ENCODE data around the gene RXRA.

Gene RXRA

GRCh38 chr9:134370213-134370492 is 43.9 kb downstream of the RXRA start:
- no peak for TF ChIP-seq CTCF (IDR thresholded peaks at IDR 0.05; ENCODE audit: low read depth, low read length)
- Histone ChIP-seq H3K4me3 (ENCODE audit: low read depth, low read length) (no peak overlapping the region), H3K36me3 (no peaks in the 10 kb centered on the region), H3K9me3 (ENCODE audit: severe bottlenecking) (no peaks in the 10 kb centered on the region), H3K27ac (no peak overlapping the region), H3K27me3 (ENCODE audit: insufficient read depth, low read depth, severe bottlenecking) (no peaks in the 10 kb centered on the region)
- DNase-seq = no peak

- Histone ChIP-seq H3K27me3 (ENCODE audit: insufficient read depth, low read depth, severe bottlenecking) (no peaks in the 10 kb centered on the region), H3K4me3 (ENCODE audit: low read depth, low read length) (no peak overlapping the region), H3K27ac (no peak overlapping the region), H3K36me3 (no peaks in the 10 kb centered on the region), H3K9me3 (ENCODE audit: severe bottlenecking) (no peaks in the 10 kb centered on the region)
- no peak for TF ChIP-seq CTCF (IDR thresholded peaks at IDR 0.05; ENCODE audit: low read depth, low read length)
- no peak for DNase-seq
Observed at GRCh38 chr9:134370638-134371037, 44.4 kb downstream of the RXRA start.

GRCh38 chr9:134371731-134372130 is 45.5 kb downstream of the RXRA start:
- no peaks in the 10 kb centered on the region for H3K9me3 ChIP-seq (ENCODE audit: severe bottlenecking)
- H3K27ac ChIP-seq = no peak overlapping the region
- DNase-seq = no peak
- no peak for TF ChIP-seq CTCF (IDR thresholded peaks at IDR 0.05; ENCODE audit: low read depth, low read length)
- H3K27me3 ChIP-seq (ENCODE audit: insufficient read depth, low read depth, severe bottlenecking) = no peaks in the 10 kb centered on the region
- H3K4me3 ChIP-seq (ENCODE audit: low read depth, low read length) = no peak overlapping the region
- H3K36me3 ChIP-seq = no peaks in the 10 kb centered on the region

- H3K9me3 ChIP-seq (ENCODE audit: severe bottlenecking) = no peaks in the 10 kb centered on the region
- no peaks in the 10 kb centered on the region for H3K27me3 ChIP-seq (ENCODE audit: insufficient read depth, low read depth, severe bottlenecking)
- TF ChIP-seq CTCF (IDR thresholded peaks at IDR 0.05; ENCODE audit: low read depth, low read length) = no peak
- DNase-seq = no peak
- no peak overlapping the region for H3K27ac ChIP-seq
- no peak overlapping the region for H3K4me3 ChIP-seq (ENCODE audit: low read depth, low read length)
- H3K36me3 ChIP-seq = no peaks in the 10 kb centered on the region
Observed at GRCh38 chr9:134372581-134373267, 46.5 kb downstream of the RXRA start.

GRCh38 chr9:134373269-134373668 is 47.0 kb downstream of the RXRA start:
- H3K9me3 ChIP-seq (ENCODE audit: severe bottlenecking) = no peaks in the 10 kb centered on the region
- no peak for DNase-seq
- H3K36me3 ChIP-seq = no peaks in the 10 kb centered on the region
- H3K27ac ChIP-seq = no peak overlapping the region
- no peak overlapping the region for H3K4me3 ChIP-seq (ENCODE audit: low read depth, low read length)
- no peaks in the 10 kb centered on the region for H3K27me3 ChIP-seq (ENCODE audit: insufficient read depth, low read depth, severe bottlenecking)
- TF ChIP-seq CTCF (IDR thresholded peaks at IDR 0.05; ENCODE audit: low read depth, low read length) = no peak

- TF ChIP-seq CTCF (IDR thresholded peaks at IDR 0.05; ENCODE audit: low read depth, low read length) = no peak
- Histone ChIP-seq H3K4me3 (ENCODE audit: low read depth, low read length) (no peak overlapping the region), H3K36me3 (no peaks in the 10 kb centered on the region), H3K9me3 (ENCODE audit: severe bottlenecking) (no peaks in the 10 kb centered on the region), H3K27ac (no peak overlapping the region), H3K27me3 (ENCODE audit: insufficient read depth, low read depth, severe bottlenecking) (no peaks in the 10 kb centered on the region)
- no peak for DNase-seq
Observed at GRCh38 chr9:134373953-134374300, 47.7 kb downstream of the RXRA start.

All from WERI-Rb-1 (cell line).